ENCODE results near the gene TEAD4.

Gene TEAD4

DNA sequence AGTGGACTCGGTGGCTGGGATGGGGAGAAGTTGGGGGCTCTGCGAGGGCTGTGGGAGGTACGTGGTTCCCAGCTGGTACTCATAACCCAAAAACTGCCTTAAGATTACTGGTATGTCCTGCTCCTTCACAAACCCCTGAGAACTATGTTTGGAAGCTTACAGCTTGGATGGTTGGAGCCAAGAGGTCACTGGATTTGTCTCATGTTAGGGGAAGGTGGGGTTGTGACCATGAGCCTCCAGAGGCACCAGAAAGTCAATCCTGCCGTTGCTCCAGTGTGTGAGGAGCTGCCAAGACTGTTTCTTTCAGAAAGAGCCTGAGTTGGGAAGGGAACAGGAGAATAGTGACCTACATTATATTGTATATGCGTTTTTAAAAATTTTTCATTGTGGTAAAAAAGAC lies 33.5 kb downstream of the TEAD4 start:
- TF ChIP-seq, protein P1, sequence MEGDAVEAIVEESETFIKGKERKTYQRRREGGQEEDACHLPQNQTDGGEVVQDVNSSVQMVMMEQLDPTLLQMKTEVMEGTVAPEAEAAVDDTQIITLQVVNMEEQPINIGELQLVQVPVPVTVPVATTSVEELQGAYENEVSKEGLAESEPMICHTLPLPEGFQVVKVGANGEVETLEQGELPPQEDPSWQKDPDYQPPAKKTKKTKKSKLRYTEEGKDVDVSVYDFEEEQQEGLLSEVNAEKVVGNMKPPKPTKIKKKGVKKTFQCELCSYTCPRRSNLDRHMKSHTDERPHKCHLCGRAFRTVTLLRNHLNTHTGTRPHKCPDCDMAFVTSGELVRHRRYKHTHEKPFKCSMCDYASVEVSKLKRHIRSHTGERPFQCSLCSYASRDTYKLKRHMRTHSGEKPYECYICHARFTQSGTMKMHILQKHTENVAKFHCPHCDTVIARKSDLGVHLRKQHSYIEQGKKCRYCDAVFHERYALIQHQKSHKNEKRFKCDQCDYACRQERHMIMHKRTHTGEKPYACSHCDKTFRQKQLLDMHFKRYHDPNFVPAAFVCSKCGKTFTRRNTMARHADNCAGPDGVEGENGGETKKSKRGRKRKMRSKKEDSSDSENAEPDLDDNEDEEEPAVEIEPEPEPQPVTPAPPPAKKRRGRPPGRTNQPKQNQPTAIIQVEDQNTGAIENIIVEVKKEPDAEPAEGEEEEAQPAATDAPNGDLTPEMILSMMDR (IDR thresholded peaks at IDR 0.05; ENCODE audit: insufficient read depth, low read length, poor library complexity, severe bottlenecking) = no peak
- no peak for TF ChIP-seq EZH2phosphoT487 (conservative IDR thresholded peaks at IDR 0.05; ENCODE audit: low read length)
- H2AFZ ChIP-seq (ENCODE audit: low read depth, low read length, severe bottlenecking) = no peak overlapping the region
- H3K9me3 ChIP-seq (ENCODE audit: insufficient read depth, low read length) = peaks cover 4% of the 10 kb centered on the region; the same call in 1 of the 2 replicates
- no peaks in the 10 kb centered on the region for H3F3A ChIP-seq (ENCODE audit: insufficient read depth)
- H3K4me3 ChIP-seq (ENCODE audit: insufficient read depth, low read length, poor library complexity, severe bottlenecking) = no peak overlapping the region
- H3K9me2 ChIP-seq (replicated peaks; ENCODE audit: insufficient read depth, low read length) = no peaks in the 10 kb centered on the region
- no peak overlapping the region for H3K9ac ChIP-seq (ENCODE audit: low read length)
- no peaks in the 10 kb centered on the region for H3K27me3 ChIP-seq (ENCODE audit: low read length)
- H4K20me1 ChIP-seq (ENCODE audit: low read depth, low read length) = no peaks in the 10 kb centered on the region
- H3K27ac ChIP-seq (ENCODE audit: low read depth, low read length) = no peak overlapping the region
- H3K79me2 ChIP-seq (ENCODE audit: insufficient read depth, low read length) = no peaks in the 10 kb centered on the region; the same call in 1 of the 2 replicates
- no peaks in the 10 kb centered on the region; the same call in 1 of the 2 replicates for H3K36me3 ChIP-seq (ENCODE audit: low read length)
- no peak overlapping the region for H3K4me2 ChIP-seq (ENCODE audit: low read depth, low read length, poor library complexity, severe bottlenecking)

DNA sequence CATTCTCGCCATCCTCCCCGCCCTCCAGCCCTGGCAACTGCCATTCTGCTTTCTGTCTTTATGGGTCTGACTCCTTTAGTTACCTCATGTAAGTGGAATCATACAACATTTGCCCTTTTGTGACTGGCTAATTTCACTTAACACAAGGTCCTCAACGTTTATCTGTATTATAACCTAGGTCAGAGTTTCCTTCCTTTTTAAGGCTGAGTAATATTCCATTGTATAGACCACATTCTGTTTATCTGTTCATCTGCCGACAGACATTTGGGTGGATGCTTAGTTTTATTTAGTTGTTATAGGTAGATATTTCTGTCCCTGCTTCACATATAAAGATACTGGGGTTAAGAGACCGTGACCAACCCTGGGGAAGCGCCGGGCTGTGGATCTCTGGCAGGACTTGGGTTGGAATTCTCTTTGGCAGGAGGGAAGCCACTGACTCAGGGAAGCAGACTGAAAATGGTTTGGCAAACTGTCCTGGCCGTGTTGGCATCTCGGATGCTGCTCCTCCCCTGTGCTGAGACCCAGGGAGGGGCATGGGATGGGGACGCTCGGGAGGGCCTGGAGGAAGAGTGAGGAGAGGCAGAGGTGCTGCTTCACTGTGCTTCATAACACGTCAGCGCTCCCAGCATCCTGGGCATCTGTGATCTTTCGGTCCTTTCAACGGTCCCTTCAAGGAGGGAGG lies 38.9 kb downstream of the TEAD4 start:
- H3F3A ChIP-seq (ENCODE audit: insufficient read depth) = no peaks in the 10 kb centered on the region
- H3K9ac ChIP-seq (ENCODE audit: low read length) = no peak overlapping the region
- H3K27me3 ChIP-seq (ENCODE audit: low read length) = no peaks in the 10 kb centered on the region
- no peak overlapping the region for H3K27ac ChIP-seq (ENCODE audit: low read depth, low read length)
- no peak overlapping the region for H2AFZ ChIP-seq (ENCODE audit: low read depth, low read length, severe bottlenecking)
- H3K9me2 ChIP-seq (replicated peaks; ENCODE audit: insufficient read depth, low read length) = no peaks in the 10 kb centered on the region
- no peaks in the 10 kb centered on the region for H4K20me1 ChIP-seq (ENCODE audit: low read depth, low read length)
- H3K36me3 ChIP-seq (ENCODE audit: low read length) = no peaks in the 10 kb centered on the region
- no peak overlapping the region for H3K4me2 ChIP-seq (ENCODE audit: low read depth, low read length, poor library complexity, severe bottlenecking)
- TF ChIP-seq, protein P1 (IDR thresholded peaks at IDR 0.05; ENCODE audit: insufficient read depth, low read length, poor library complexity, severe bottlenecking) = no peak
- no peak for TF ChIP-seq EZH2phosphoT487 (conservative IDR thresholded peaks at IDR 0.05; ENCODE audit: low read length)
- no peaks in the 10 kb centered on the region for H3K79me2 ChIP-seq (ENCODE audit: insufficient read depth, low read length)
- H3K4me3 ChIP-seq (ENCODE audit: insufficient read depth, low read length, poor library complexity, severe bottlenecking) = no peak overlapping the region
- no peaks in the 10 kb centered on the region for H3K9me3 ChIP-seq (ENCODE audit: insufficient read depth, low read length)

DNA sequence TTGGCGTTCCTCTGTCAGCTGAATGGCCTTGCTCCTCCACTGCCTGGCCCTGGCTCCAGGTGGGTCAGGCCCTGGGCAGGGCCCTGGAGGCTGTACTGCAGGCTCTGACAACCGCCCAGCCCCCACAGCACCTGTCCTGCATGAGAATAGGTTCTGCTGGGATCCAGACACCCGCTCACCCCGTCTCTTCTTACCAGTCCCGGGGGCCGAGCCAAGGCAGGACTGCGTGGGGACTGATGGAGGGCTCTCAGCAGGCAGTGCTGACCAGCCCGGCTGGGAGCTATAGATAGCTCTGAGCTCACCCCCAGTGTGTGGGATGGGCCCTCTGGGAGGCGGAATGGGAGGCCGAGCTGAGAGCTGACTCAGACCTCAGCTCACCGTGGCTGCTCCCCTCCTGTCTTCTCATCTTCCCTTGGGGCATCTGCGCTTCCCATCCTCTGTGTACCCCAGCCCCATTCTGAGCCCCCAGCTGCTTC lies 39.6 kb downstream of the TEAD4 start:
- H2AFZ ChIP-seq (ENCODE audit: low read depth, low read length, severe bottlenecking) = no peak overlapping the region
- no peak overlapping the region for H3K27ac ChIP-seq (ENCODE audit: low read depth, low read length)
- no peaks in the 10 kb centered on the region for H3K36me3 ChIP-seq (ENCODE audit: low read length)
- H3F3A ChIP-seq (ENCODE audit: insufficient read depth) = no peaks in the 10 kb centered on the region
- TF ChIP-seq EZH2phosphoT487 (conservative IDR thresholded peaks at IDR 0.05; ENCODE audit: low read length) = no peak
- TF ChIP-seq, protein P1 (IDR thresholded peaks at IDR 0.05; ENCODE audit: insufficient read depth, low read length, poor library complexity, severe bottlenecking) = no peak
- no peaks in the 10 kb centered on the region for H3K9me3 ChIP-seq (ENCODE audit: insufficient read depth, low read length)
- no peaks in the 10 kb centered on the region for H4K20me1 ChIP-seq (ENCODE audit: low read depth, low read length)
- H3K27me3 ChIP-seq (ENCODE audit: low read length) = no peaks in the 10 kb centered on the region
- no peaks in the 10 kb centered on the region for H3K79me2 ChIP-seq (ENCODE audit: insufficient read depth, low read length)
- no peak overlapping the region for H3K4me2 ChIP-seq (ENCODE audit: low read depth, low read length, poor library complexity, severe bottlenecking)
- no peak overlapping the region for H3K9ac ChIP-seq (ENCODE audit: low read length)
- H3K9me2 ChIP-seq (replicated peaks; ENCODE audit: insufficient read depth, low read length) = no peaks in the 10 kb centered on the region
- H3K4me3 ChIP-seq (ENCODE audit: insufficient read depth, low read length, poor library complexity, severe bottlenecking) = no peak overlapping the region
